Measurements from ENCODE around the gene RRP36. TPM values are rescaled to one million over a fixed set of nuclear protein-coding genes. Genes with fewer than 3 reads are reported as not detected.

The RRP36 gene
- total RNA-seq, 3 donors from 2014 or later: 98.1 to 103 (median 100) TPM

DNA sequence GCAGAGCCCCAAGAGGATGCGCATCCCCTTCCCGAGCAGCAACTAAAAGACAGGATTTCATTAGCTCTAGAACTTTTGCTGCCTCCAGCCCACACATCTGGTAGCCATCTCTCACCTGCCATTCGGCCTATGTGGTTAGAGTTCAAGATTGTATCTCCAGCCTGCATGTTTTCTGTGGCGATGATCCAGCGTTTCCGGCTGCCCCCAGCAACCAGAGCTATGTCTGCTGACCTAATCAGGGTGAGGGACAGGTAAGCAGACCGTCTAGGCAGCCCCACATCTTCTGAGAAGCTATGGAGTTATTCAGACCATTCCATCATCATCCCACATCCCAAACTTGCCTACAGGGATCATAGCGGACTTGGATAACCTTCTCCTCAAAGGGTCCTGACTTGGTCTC is 34.5 kb downstream of the RRP36 start:
- DNase-seq (no peak), ATAC-seq (no peak)
- Mint-ChIP-seq H3K4me3 (no peak overlapping the region), H3K27me3 (ENCODE audit: low read depth) (no peaks in the 10 kb centered on the region), H3K4me1 (ENCODE audit: low read depth) (peaks cover 48% of the 10 kb centered on the region), H3K9me3 (no peaks in the 10 kb centered on the region), H3K36me3 (ENCODE audit: insufficient read depth) (peaks cover 16% of the 10 kb centered on the region)

DNA sequence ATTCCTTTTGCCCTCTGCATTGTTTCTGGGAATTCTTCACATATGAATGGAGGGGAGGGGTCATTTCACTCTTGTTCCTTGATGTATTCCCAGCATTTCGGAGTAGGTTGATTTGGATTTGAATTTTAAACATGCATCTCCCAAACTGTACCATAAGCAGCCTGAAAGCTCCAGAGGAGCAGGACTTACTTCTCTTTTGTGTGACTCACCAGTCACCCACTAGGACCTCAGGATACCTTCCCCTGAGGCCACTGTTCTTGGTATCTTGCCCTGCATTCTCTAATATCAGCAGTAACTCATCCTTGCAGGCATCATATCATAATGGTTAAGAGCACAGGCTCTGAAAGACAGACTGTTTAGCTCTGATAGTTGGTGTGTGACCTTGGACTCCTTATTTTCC is 37.1 kb downstream of the RRP36 start:
- DNase-seq (no peak), ATAC-seq (no peak)
- H3K27me3 Mint-ChIP-seq (ENCODE audit: low read depth): no peaks in the 10 kb centered on the region
- peaks cover 37% of the 10 kb centered on the region for H3K4me1 Mint-ChIP-seq (ENCODE audit: low read depth)
- peak overlapping the region; percentile 87 for H3K4me3 Mint-ChIP-seq
- H3K36me3 Mint-ChIP-seq (ENCODE audit: insufficient read depth): peaks cover 23% of the 10 kb centered on the region
- no peaks in the 10 kb centered on the region for H3K9me3 Mint-ChIP-seq

DNA sequence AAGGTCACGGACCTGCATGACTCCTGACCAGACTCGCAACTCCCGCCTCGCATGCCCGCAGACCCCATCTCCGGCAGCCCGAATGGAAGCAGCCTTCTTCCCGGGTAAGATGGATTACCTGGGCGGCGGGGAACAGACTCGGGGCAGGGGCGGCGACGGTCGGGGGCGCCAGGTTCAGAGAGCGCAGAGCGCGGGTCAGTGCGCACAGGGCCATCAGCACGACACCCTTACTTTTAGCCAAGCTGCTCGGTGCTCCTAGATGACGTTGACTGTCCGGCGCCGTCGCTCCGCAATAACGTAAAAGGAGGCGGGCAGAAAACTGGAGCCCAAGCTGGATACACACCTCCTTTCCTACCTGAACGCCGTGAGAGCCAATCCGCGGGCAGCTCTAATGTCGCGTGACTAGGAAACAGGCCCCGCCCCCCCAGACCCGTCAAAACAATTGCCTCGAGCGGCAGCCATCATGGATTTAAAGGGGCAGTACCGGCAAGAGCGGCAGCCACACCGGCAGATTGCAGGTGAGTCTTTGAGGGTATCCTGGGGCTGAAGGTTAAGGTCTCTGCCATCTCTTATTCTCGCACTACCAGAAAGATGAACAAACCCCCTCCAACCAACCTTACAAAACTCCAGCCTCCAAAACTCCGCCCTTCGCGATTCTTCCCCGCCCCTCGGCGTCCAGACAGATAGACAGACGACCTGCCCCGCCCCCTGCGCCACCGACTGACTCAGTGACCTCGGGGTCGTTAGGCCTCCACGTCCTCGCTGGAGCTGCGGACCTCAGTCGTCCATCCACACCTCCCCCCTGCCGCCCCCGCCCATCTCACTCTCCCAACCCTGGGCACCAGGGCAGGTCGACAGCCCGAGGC is 38.0 kb downstream of the RRP36 start, which contains the start of the genes KLC4 and MRPL2:
Gene KLC4, plus strand, starts transcription at position 464 of the 866 bp plus-strand sequence. CDS start 1,705 bp downstream, outside the sequence.
Gene MRPL2, minus strand, starts transcription at position 267 of the 866 bp plus-strand sequence. Its CDS starts 53 bp downstream, at position 214.
- Mint-ChIP-seq H3K4me1 (ENCODE audit: low read depth) (peaks cover 32% of the 10 kb centered on the region), H3K36me3 (ENCODE audit: insufficient read depth) (peaks cover 25% of the 10 kb centered on the region)

DNA sequence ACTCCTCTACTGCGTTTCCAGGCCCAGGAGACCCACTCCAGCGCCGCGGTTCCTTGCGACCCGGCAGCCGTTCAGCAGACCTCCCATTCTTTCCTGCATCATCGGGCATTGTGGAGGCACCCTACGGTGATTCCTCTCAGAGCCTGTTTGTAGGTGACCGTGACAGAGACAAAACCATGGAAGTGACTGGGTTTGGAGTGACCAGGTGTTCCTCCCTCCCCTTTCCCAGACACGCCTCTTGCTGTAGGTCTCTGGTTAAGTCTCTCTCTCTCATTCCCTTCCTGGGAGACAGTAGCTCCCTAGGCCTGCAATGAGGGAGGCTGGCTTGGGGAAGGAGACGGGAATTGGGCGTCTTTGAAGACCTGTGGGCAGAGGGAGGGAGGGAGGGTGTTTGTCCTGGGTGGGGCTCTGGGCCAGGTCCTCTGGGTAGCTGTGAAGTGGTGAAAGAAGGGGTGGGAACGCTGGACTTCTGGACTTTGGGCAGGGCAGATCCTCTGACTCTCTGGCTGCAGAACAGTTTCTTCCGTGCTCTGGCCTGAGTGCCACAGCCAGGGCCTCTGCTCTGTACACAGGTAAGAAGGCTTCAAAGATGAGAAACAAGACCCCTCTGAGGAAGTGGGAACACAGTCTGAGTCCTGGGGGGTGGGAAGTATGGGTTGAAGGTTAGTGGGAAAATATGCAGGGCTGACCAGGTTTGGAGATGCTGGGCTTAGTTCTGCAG is 38.8 kb downstream of the RRP36 start:
- ATAC-seq (no peak), DNase-seq (no peak)
- peaks cover 29% of the 10 kb centered on the region for H3K36me3 Mint-ChIP-seq (ENCODE audit: insufficient read depth)
- peaks cover 32% of the 10 kb centered on the region for H3K4me1 Mint-ChIP-seq (ENCODE audit: low read depth)
- no peaks in the 10 kb centered on the region for H3K9me3 Mint-ChIP-seq
- peak overlapping the region; percentile 87 for H3K4me3 Mint-ChIP-seq
- H3K27me3 Mint-ChIP-seq (ENCODE audit: low read depth): no peaks in the 10 kb centered on the region

More for the DNA sequence above, 38.0 kb downstream of the RRP36 start, which contains the start of the genes KLC4 and MRPL2:
- Mint-ChIP-seq H3K27me3 (ENCODE audit: low read depth) (no peaks in the 10 kb centered on the region), H3K4me3 (peak within 1 kb of the TSS; percentile 87), H3K9me3 (no peaks in the 10 kb centered on the region)
- peak; percentile 98 for ATAC-seq
- DNase-seq: peak; percentile 96

DNA sequence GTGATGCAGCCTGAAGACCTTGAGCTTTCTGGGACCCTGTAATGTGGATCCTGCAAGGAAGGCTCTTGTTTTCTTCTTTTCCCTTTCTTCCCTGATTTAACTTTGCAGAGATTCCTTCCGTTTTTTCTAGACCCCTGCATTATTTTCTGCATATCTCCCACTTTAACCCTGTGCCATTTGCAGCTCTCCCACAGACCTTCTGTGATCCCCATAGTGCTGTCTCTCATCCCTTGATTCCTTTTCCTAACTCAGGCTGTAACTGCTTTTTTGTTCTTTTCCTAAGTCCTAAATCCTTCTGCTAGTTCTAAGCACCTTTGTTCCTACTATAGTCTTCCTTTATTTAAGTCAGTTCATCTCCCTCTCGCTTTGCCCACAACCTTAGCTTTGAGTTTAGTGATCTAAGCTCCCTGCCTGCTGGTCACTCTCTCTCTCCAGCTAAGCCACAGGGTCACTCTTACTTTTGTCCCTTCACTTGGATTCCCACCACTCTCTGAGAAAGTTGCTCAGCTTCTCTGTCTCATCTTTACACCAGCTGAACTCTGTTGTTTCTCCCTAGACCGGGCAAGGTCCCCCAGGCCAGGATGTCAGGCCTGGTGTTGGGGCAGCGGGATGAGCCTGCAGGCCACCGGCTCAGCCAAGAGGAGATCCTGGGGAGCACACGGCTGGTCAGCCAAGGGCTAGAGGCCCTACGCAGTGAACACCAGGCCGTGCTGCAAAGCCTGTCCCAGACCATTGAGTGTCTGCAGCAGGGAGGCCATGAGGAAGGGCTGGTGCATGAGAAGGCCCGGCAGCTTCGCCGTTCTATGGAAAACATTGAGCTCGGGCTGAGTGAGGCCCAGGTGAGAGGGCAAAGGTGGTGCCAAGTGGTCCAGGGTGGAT is 39.6 kb downstream of the RRP36 start:
- H3K27me3 Mint-ChIP-seq (ENCODE audit: low read depth): no peaks in the 10 kb centered on the region
- ATAC-seq: no peak
- H3K4me3 Mint-ChIP-seq: peak overlapping the region; percentile 87
- H3K9me3 Mint-ChIP-seq: no peaks in the 10 kb centered on the region
- DNase-seq: no peak
- H3K4me1 Mint-ChIP-seq (ENCODE audit: low read depth): peaks cover 32% of the 10 kb centered on the region
- peaks cover 25% of the 10 kb centered on the region for H3K36me3 Mint-ChIP-seq (ENCODE audit: insufficient read depth)

DNA sequence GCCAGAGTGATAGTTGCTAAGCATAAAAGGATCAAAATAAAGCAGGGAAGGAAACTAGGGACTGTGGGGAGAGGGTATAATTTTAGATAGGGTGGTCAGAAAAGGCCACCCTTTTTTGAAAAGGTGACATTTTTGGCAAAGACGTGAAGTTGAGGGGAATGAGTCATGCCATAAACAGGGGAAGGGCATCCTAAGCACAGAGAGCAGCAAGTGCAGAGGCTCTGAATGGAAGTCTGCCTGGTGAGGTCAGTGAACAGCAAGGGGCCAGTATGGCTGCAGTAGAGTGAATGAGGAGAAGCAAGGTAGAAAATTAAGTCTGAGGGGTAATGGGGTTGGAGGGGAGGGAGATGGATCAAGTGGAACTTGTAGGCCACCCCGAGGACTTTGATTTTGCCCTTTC is 40.4 kb downstream of the RRP36 start:
- DNase-seq: no peak
- H3K27me3 Mint-ChIP-seq (ENCODE audit: low read depth): no peaks in the 10 kb centered on the region
- no peak overlapping the region for H3K4me3 Mint-ChIP-seq
- no peak for ATAC-seq
- peaks cover 32% of the 10 kb centered on the region for H3K4me1 Mint-ChIP-seq (ENCODE audit: low read depth)
- peaks cover 29% of the 10 kb centered on the region for H3K36me3 Mint-ChIP-seq (ENCODE audit: insufficient read depth)
- no peaks in the 10 kb centered on the region for H3K9me3 Mint-ChIP-seq

- Mint-ChIP-seq H3K4me3 (no peak overlapping the region), H3K27me3 (ENCODE audit: low read depth) (no peaks in the 10 kb centered on the region), H3K36me3 (ENCODE audit: insufficient read depth) (peaks cover 29% of the 10 kb centered on the region), H3K4me1 (ENCODE audit: low read depth) (peaks cover 31% of the 10 kb centered on the region), H3K9me3 (no peaks in the 10 kb centered on the region)
- no peak for DNase-seq
- no peak for ATAC-seq
Measured at GRCh38 chr6:43062818-43063217, 41.4 kb downstream of the RRP36 start.

- H3K4me1 Mint-ChIP-seq (ENCODE audit: low read depth): no peaks in the 10 kb centered on the region
- ATAC-seq: peak; percentile 43 to 53
- no peak for DNase-seq
- H3K9me3 Mint-ChIP-seq: no peaks in the 10 kb centered on the region
- peaks cover 38% of the 10 kb centered on the region for H3K36me3 Mint-ChIP-seq (ENCODE audit: insufficient read depth)
- H3K27me3 Mint-ChIP-seq (ENCODE audit: low read depth): peaks cover 3% of the 10 kb centered on the region
- H3K4me3 Mint-ChIP-seq: no peak overlapping the region
Measured at GRCh38 chr6:43070028-43070632, 48.7 kb downstream of the RRP36 start.

DNA sequence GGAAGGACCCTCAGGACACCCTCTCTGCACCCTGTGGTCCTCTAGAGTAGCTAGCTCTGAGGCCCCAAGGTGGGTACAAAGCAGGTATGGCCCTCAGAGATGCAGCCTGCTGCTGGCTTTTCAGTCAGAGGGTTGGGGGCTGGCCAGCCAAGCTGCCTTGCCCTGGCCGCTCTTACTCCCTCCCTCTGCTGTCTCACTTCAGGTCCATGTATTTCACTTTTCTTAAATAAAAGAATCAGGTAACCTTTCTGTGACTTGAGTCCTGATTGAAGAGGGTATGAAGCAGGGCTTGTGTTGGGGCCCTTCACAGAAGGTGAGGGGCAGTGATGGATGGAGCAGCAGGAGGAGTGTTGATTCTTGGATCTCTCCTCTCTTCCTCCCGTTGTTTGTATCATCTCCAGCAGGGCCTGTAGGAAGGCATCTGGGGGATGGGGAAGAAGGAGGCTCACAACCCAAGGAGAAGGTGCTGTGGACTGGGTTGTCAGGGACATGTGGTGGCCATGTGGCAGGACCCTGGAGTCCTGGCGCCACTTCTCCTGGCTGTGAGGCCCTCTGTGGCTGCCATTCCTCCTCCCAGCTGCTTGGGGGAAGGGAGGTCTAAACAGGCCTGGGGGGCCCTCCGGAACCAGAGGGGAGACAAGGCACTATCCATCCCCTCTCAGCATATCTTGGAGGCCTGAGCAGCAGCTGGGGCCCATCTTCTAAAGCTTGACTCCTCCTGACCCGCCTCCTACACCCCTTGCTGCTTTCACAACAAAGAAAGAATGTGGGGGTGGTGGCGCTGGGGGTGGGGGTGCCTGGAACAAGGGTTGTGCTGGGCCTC is 53.6 kb downstream of the RRP36 start:
- no peak for DNase-seq
- no peak for ATAC-seq
- Mint-ChIP-seq H3K36me3 (ENCODE audit: insufficient read depth) (peaks cover 27% of the 10 kb centered on the region), H3K9me3 (no peaks in the 10 kb centered on the region), H3K4me3 (no peak overlapping the region), H3K27me3 (ENCODE audit: low read depth) (peaks cover 26% of the 10 kb centered on the region), H3K4me1 (ENCODE audit: low read depth) (peaks cover 5% of the 10 kb centered on the region)

DNA sequence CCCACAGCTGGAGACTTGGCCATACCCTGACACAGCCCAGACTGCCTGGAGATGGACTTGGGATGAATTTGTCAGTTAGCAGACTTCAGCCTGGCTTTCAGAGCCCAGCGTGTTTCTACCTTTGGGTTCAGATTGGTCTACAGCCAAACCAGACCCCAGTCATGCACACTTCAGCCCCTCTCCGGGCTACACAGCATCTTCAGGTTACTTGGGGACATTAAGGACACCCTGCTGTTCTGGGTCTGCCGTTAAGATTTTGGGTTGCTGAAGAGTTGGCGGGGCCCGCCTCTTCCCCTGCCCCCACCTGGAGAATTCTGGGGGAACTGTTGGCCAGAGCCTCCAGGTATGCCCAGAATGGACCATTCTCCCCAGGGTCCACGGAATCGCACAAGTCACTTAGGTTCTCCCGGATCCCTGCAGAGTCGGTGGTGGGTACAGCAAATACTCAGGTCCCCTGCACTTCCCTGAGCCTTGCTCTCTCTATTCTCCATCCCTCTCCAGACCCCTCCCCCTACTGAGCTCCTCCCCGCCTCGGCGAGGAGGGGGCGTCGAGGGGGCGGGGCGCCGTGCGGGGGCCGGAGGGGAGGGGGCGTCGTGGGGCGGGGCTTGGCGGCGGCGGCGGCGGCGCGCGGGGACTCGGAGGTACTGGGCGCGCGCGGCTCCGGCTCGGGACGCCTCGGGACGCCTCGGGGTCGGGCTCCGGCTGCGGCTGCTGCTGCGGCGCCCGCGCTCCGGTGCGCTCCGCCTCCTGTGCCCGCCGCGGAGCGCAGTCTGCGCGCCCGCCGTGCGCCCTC is 54.4 kb downstream of the RRP36 start, which contains the start of gene PTK7:
Gene PTK7, plus strand, starts transcription at position 645 of the 794 bp plus-strand sequence. CDS start 175 bp downstream, outside the sequence.
- peak; percentile 79 to 85 for ATAC-seq
- peak; percentile 21 for DNase-seq
- peak within 1 kb of the TSS; percentile 55 for H3K4me3 Mint-ChIP-seq
- peaks cover 5% of the 10 kb centered on the region for H3K4me1 Mint-ChIP-seq (ENCODE audit: low read depth)
- peaks cover 25% of the 10 kb centered on the region for H3K36me3 Mint-ChIP-seq (ENCODE audit: insufficient read depth)
- peaks cover 26% of the 10 kb centered on the region for H3K27me3 Mint-ChIP-seq (ENCODE audit: low read depth)
- H3K9me3 Mint-ChIP-seq: no peaks in the 10 kb centered on the region

- H3K27me3 Mint-ChIP-seq (ENCODE audit: low read depth): peaks cover 28% of the 10 kb centered on the region
- DNase-seq: no peak
- H3K36me3 Mint-ChIP-seq (ENCODE audit: insufficient read depth): peaks cover 24% of the 10 kb centered on the region
- peaks cover 5% of the 10 kb centered on the region for H3K4me1 Mint-ChIP-seq (ENCODE audit: low read depth)
- H3K4me3 Mint-ChIP-seq: peak overlapping the region; percentile 55
- peak; percentile 25 to 34 for ATAC-seq
- H3K9me3 Mint-ChIP-seq: no peaks in the 10 kb centered on the region
Measured at GRCh38 chr6:43076464-43077332, 55.3 kb downstream of the RRP36 start.

Measured in activated T-cell treated with anti-CD3 and anti-CD28 coated beads, Interleukin-2, amount 50 U/mL, for 4 hours (primary cell).